ENCODE results near the gene BCKDHB.

- no peak for TF ChIP-seq CTCF (IDR thresholded peaks at IDR 0.05)
- no peak for TF ChIP-seq POLR2A (IDR thresholded peaks at IDR 0.05)
Observed at GRCh38 chr6:80183019-80183795, 76.7 kb downstream of the BCKDHB start.

Data from lower leg skin (tissue), 3 donors.